ENCODE measurements around the gene HK3. TPM values are rescaled to one million over a fixed set of nuclear protein-coding genes. Genes with fewer than 3 reads are reported as not detected.

HK3 gene
- total and polyA plus RNA-seq, 9 of the 15 experiments (the other 6 are each of a cell fraction or from before 2014, with no cell fraction given) = 0.16 TPM; not detected in 8

DNA sequence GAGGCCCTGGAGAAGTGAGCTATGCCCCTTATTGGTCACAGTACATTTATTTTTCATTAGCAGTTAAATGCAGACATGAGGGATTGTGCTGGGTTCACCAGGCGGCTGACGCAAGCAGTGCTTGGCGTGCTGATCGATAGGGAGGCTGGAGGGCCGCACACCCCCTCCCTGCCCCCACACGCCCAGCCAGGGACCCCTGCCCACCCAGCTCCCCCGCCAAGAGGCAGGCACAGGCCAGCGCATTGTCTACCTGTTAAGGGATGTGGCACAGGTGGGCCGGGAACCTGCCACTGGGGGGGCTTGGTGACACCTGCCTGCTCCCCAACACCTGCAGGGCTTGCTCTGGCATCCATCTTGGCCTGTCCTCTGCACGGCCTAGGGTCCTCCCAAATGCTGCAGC, 39.2 kb downstream of the HK3 start:
- no peak overlapping the region for H3K9ac ChIP-seq (ENCODE audit: insufficient read depth in 1 of 2, low read depth in 2 of 2, low read length in 2 of 2)
- H2AFZ ChIP-seq (ENCODE audit: low read depth, low read length) = no peak overlapping the region
- H3K27me3 ChIP-seq (ENCODE audit: control insufficient read depth in 2 of 2, insufficient read depth in 2 of 2, low read length in 2 of 2) = peaks cover 15 to 84% of the 10 kb centered on the region in 2 experiments; a peak in 4 of 5 replicates
- FAIRE-seq (no peak), DNase-seq (ENCODE audit: extremely low read depth in 1 of 4, low spot score in 3 of 4) (no peak), ATAC-seq (no peak)
- H3K9me3 ChIP-seq (replicated peaks; ENCODE audit: control insufficient read depth, insufficient read depth, low read depth, low read length) = no peaks in the 10 kb centered on the region
- no TSS peak for BruUV-seq (replicated peaks)
- ChIA-PET POLR2A (interaction anchor here (0.6 kb wide), 1 partner anchor 42 kb away, joined by 3 read pairs; no protein-coding TSS in a partner anchor), CTCF (ENCODE audit: low intra/inter-chr PET ratio) (no interaction called here)
- H3K36me3 ChIP-seq (ENCODE audit: control insufficient read depth, insufficient read depth, low read length) = no peaks in the 10 kb centered on the region
- WGBS (ENCODE audit: insufficient coverage, low coverage, missing lambda C conversion rate) = 0% methylated on average over 6 of the region's 10 CpGs
- no peak overlapping the region for H3K4me3 ChIP-seq
- TF ChIP-seq HDAC1 (IDR thresholded peaks at IDR 0.05) (no peak), PRPF4 (IDR thresholded peaks at IDR 0.05; ENCODE audit: insufficient read depth, low read depth, low read length, poor library complexity, severe bottlenecking) (no peak), ZNF23 (CRISPR knock-in tag; IDR thresholded peaks at IDR 0.05) (no peak), BACH1 (tag; IDR thresholded peaks at IDR 0.05) (no peak), HNRNPLL (IDR thresholded peaks at IDR 0.05; ENCODE audit: low read depth, low read length, poor library complexity, severe bottlenecking) (no peak), NUFIP1 (IDR thresholded peaks at IDR 0.05; ENCODE audit: partially characterized antibody) (no peak), POLR3G (IDR thresholded peaks at IDR 0.05; ENCODE audit: extremely low read depth, insufficient read length, insufficient replicate concordance) (no peak), ZNF77 (CRISPR knock-in tag; IDR thresholded peaks at IDR 0.05) (no peak), GABPA (tag; conservative IDR thresholded peaks at IDR 0.05; ENCODE audit: low read depth) (no peak), GATA2 (CRISPR knock-in tag; IDR thresholded peaks at IDR 0.05) (no peak)
- TF ChIP-seq, protein P1, sequence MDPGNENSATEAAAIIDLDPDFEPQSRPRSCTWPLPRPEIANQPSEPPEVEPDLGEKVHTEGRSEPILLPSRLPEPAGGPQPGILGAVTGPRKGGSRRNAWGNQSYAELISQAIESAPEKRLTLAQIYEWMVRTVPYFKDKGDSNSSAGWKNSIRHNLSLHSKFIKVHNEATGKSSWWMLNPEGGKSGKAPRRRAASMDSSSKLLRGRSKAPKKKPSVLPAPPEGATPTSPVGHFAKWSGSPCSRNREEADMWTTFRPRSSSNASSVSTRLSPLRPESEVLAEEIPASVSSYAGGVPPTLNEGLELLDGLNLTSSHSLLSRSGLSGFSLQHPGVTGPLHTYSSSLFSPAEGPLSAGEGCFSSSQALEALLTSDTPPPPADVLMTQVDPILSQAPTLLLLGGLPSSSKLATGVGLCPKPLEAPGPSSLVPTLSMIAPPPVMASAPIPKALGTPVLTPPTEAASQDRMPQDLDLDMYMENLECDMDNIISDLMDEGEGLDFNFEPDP (CRISPR knock-in tag; IDR thresholded peaks at IDR 0.05) = no peak
- no peaks in the 10 kb centered on the region for H3K79me2 ChIP-seq (ENCODE audit: control insufficient read depth, insufficient read depth, low read length)
- in situ Hi-C loops (cut with MboI) (no loop called here), intact Hi-C loops (cut with micrococcal nuclease) (no loop called here)
- peaks cover 0 to 36% of the 10 kb centered on the region in 2 experiments; a peak in 2 of 5 replicates for H3K4me1 ChIP-seq (replicated peaks in 1 of 2; ENCODE audit: control insufficient read depth in 2 of 2, insufficient read depth in 2 of 2, low read length in 2 of 2)
- H4K20me1 ChIP-seq (replicated peaks; ENCODE audit: control insufficient read depth, insufficient read depth, low read length) = peaks cover 20% of the 10 kb centered on the region; the same call in 1 of the 2 replicates
- no peak overlapping the region for H3K27ac ChIP-seq (ENCODE audit: extremely low read depth, low read depth, low read length)
- no peak overlapping the region for H3K4me2 ChIP-seq (ENCODE audit: insufficient read depth, low read length)
- H3K9me1 ChIP-seq (ENCODE audit: control insufficient read depth, insufficient read depth, low read length) = no peaks in the 10 kb centered on the region

Data from K562 (cell line).